22Rv1 (cell line): ENCODE results near the gene TTC16.

Experiments used
- H3K27ac ChIP-seq: fragments of 450-650 bp; 2 replicates; pipeline ENCODE4 v1.5.1; 2017
- CTCF ChIP-seq: fragments of 450-650 bp; IDR thresholded peaks from 2 replicates; pipeline ENCODE4 v1.5.1; 2017; ENCODE audit warnings: mild to moderate bottlenecking
- ZFX ChIP-seq: fragments of 450-650 bp; IDR thresholded peaks from 2 replicates; pipeline ENCODE4 v1.6.1; 2017; ENCODE audit warnings: antibody characterized with exemption, borderline replicate concordance

Gene TTC16

GRCh38 chr9:127680226-127680625, 35.7 kb upstream of the TTC16 start:
- TF ChIP-seq CTCF: no peak
- no peak overlapping the region for H3K27ac ChIP-seq

- TF ChIP-seq ZFX (no peak), CTCF (no peak)
- H3K27ac ChIP-seq: no peak overlapping the region
Measured at GRCh38 chr9:127680846-127681245, 35.0 kb upstream of the TTC16 start.

- no peak for TF ChIP-seq ZFX
- TF ChIP-seq CTCF: no peak
- no peak overlapping the region for H3K27ac ChIP-seq
Measured at GRCh38 chr9:127682351-127683136, 33.3 kb upstream of the TTC16 start.

GRCh38 chr9:127683723-127684122, 32.2 kb upstream of the TTC16 start:
- no peak overlapping the region for H3K27ac ChIP-seq
- TF ChIP-seq ZFX (no peak), CTCF (no peak)

- TF ChIP-seq ZFX (no peak), CTCF (no peak)
- H3K27ac ChIP-seq: no peak overlapping the region
Measured at GRCh38 chr9:127684576-127684975, 31.3 kb upstream of the TTC16 start.

GRCh38 chr9:127686461-127687393, 29.2 kb upstream of the TTC16 start:
- TF ChIP-seq ZFX: no peak
- no peak for TF ChIP-seq CTCF
- H3K27ac ChIP-seq: no peak overlapping the region
